Kasumi-1 (cell line): ENCODE results near the gene HCAR3.

ENCODE experiments used
- DNase-seq, 2 experiments: peaks; one replicate each; lab custom pipeline; 2025; lab: John Stamatoyannopoulos, UW

Gene HCAR3

GRCh38 chr12:122669397-122670070, 47.1 kb downstream of the HCAR3 start:
- no peak for DNase-seq

- DNase-seq = no peak
These were observed 48.3 kb downstream of the HCAR3 start for GRCh38 chr12:122668268-122668667.

- no peak for DNase-seq
These were observed 50.9 kb downstream of the HCAR3 start for GRCh38 chr12:122665759-122666158.

- no peak for DNase-seq
These were observed 51.3 kb downstream of the HCAR3 start for GRCh38 chr12:122665349-122665748.
